ENCODE measurements around the gene LHX4.

Gene LHX4

GRCh38 chr1:180229483-180230415 is at the start of gene LHX4:
LHX4 (plus strand) TSS chr1:180230264; CDS start chr1:180230530, 266 bp downstream.
- no peak for DNase-seq

DNA sequence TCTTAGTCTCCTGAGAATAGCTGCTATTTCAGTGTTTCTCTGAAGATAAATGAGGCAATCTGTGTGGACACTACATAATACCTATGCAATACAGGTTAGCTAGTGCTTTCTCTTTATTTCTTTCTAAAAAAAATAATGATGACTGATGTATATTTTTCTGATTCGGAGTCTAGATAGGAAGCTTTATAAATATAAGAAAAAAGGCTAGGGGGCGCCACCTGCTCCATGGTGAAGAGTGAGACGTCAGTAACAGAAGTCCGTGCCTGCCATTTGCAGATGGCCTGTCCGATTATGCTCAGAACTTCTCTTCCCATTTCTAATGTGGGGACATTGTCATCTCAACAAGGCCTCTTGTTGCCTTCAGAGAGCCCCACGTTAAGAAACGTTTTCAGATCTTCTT is 49.0 kb upstream of the LHX4 start:
- no peak for DNase-seq

- DNase-seq, result no peak
Observed at GRCh38 chr1:180181996-180182642, 47.9 kb upstream of the LHX4 start.

DNA sequence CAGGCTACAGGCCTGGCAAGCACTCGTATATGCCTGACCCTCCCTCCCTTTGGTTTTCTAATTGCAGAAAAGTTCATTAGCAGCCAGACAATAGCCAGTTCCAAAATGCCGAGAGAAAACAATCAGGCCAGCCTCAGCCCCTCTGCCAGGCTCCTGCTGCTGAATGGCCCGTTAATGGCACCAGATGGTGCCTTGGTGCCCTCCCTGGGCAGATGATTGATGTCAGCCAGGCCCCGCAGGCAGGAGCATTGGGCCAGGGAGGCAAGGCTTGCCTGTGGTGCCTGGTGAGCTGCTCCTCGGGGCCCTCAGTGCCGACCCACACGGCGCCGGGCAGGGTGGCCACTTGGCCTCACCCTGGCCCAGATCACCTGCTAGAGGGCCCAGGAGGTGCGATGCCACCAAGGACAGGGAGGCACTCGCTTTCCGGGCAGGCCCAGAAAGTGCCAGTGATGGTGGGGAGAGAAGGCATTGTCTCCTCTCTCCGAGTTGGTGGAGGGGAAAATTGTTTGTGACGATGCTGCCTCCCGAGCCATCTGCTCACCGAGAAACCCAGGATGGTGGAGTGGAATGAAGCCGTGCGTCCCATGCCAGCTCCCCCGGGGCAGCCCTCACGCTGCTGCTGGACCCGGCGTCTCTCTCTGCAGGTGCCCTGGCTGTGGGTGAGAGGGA is 47.3 kb upstream of the LHX4 start:
- no peak for DNase-seq

GRCh38 chr1:180183426-180183825 is 46.6 kb upstream of the LHX4 start:
- no peak for DNase-seq

DNA sequence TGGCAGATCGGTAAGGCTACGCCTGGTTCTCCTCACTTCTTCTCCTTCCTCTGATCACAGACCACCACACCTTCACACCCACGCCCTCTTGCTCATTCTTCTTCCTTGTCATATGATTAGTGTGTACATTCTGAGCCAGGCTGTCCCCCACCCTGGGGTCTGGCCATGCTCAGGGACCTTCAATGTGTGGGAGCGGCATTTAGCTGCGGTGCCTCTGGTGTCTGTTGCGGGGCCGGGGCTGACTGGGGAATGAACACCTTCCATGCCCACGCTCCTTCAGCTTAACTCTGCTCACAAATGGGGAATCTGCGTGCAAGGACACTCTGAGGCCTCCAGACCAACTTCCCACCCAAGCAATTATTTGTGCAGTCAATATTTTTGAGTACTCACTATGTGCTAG is 46.0 kb upstream of the LHX4 start:
- DNase-seq, result no peak

- DNase-seq, result no peak
Observed at GRCh38 chr1:180185281-180185680, 44.8 kb upstream of the LHX4 start.

- DNase-seq, result no peak
Observed at GRCh38 chr1:180185971-180186645, 44.0 kb upstream of the LHX4 start.

DNA sequence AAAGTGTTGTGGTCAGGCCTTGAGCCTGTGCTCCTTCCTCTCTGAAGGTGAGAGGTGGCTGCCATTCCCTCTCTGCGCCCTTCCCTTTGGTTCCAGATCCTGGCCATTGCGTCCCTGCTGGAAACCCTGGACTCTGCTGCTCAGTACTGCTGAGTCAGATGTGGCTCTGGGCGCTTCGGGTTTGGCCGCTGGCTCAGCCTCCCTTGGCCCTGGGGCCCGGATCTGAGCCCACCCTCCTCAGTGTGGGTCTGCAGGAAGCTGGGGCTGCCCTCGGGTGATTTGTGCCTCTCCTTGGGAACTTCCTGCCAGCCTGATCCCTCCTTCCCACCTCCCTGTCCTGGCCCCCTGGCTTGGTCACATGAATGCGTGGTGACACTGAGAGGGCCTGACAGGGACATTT is 43.2 kb upstream of the LHX4 start:
- no peak for DNase-seq

DNA sequence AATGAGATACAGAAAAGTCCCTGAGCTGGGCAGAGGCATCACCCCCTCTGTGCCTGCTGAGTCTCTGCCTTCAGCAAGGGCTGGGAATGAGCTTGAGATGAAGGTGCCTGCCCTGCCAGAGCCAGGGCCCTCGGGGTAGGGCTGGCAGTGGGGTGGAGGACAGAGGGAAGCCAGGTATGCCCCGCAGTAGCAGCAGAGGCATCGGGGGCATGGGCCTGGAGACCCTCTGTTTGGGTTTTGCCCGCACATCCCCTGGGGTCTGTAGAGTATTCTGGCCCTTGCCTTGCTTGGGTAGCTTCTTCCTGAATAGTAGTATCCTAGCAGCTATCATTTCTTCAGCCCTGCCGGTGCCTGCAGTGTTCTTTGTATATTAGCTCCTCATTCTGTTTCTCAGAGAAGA is 42.4 kb upstream of the LHX4 start:
- DNase-seq, result no peak

DNA sequence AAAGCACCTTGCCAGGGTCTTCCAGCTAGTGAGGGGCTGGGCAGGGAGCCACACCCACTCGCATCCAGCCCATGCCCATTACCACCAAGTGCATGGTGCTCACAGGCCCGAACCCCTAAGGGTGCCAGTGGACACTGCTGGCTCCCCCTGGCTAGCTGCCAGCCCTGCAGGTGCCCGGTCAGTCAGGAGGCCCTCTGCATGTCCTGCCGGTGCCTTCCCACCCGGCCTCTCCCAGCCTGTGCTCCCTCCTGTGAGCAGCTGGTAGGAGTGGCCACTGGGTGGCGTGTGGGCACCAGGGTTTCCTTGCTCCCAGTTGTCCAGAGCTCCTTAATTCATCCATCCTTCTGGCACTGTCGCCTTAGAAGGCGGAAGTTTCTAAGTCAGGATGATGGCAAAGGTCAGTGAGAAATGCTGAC is 42.0 kb upstream of the LHX4 start:
- no peak for DNase-seq

DNA sequence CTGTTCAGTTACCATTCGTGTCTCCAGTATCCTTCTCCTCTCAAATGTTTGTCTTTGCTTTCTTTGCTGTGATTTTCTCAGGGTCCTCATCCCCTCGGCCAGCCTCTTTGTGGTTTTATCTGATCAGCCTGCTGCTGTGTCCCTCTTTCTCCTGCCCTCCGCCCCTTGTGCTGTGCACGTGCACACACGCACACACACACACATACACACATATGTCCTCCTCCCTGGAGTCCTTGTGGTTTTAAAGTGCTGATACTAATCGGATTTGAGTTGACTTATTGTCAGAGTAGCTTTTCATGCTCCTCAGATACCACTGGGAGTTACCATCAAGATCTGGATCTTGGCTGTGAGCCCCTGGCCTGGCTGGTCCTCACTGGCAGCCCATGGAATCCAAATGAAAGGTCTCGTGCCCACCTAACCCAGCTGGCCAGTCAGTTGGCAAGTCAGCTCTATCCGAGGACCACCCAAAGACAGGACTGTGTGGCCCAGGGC is 41.3 kb upstream of the LHX4 start:
- DNase-seq, result no peak

GRCh38 chr1:180190091-180190490 is 40.0 kb upstream of the LHX4 start:
- DNase-seq, result no peak

DNA sequence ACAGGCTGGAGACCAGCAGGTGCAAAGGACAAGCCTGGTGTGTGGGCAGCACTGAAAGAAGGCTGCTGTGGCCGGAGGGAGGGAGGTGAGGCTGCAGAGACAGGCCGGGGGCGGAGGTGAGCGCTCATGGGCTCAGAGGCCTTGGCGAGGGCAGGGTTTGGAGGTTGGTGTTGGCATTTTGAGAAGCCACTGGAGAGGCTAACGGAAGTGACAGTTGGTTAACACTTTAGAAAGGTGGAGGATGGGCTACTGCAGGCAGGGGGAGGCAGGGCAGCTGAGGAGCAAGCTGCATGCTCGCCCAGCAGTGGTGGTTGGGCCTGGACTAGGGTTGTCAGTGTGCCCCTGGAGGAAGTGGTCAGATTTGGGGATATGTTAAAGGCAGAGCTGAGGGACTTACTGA is 37.9 kb upstream of the LHX4 start:
- peak; percentile 40 for DNase-seq

DNA sequence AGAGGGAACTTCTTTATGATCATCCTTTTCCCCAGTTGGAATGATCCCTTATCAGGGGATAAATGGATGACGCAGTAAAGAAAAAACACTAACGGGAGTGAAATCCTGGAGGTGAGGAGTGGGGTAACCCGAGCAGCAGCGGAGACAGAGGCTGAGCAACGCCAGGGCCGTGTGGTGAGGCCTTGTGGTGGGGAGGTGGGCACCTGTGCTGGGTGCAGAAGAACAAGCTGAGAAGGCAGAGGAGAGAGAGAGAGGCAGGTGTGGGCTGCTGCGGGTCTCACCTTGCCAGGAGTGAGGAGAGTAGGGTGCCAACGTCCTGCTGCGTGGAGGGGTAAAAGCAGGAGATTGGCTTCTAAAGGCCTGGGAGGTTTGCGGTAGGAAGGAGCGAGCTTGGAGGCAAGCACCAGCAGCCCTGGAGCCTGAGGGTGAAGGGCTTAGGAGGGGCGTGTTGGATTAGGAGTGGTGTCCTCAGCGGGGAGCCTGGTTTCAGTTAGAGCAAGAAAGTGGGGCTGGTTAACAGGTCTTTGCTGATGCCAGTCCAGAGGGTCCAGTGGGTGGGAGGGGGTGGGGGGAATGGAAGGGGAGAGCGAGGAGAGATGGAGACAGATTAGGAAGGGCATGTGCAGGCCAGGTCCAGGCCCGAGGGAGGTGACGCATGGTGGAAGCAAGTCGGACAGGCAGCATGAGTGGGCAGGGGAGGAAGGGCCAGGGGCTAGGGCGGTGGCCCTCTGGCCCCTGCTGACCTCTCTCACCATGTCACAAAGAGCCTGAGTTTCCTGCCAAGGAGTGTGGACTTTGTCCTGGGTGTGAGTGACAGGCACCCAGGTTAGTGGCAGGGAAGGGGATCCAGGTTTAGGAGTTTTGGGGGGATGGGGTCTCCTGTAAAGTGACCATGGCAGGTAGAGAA is 36.7 kb upstream of the LHX4 start:
- DNase-seq, result no peak

- DNase-seq, result no peak
Observed at GRCh38 chr1:180194048-180194425, 36.0 kb upstream of the LHX4 start.

- no peak for DNase-seq
Observed at GRCh38 chr1:180194546-180195207, 35.4 kb upstream of the LHX4 start.

GRCh38 chr1:180195401-180195800 is 34.7 kb upstream of the LHX4 start:
- no peak for DNase-seq

DNA sequence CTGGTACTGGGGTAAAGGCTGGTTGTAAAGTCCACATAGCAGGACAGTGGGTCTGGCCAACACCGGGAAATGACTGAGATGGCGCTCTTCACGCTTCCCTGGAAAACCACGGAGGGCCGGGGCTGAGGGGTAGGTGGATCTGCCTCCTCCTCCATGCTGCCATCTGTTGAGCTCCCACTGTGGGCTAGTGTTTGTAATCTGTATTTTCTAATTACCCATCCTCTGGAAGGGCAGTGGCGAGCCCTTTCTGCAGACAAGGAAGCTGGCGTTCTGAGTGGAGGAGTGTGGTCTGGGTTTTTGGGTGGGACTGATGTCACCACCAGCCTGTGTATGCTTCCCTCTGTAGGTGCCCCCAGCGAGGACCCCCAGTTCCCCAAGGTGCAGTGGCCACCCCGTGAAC is 34.1 kb upstream of the LHX4 start:
- no peak for DNase-seq

GRCh38 chr1:180196436-180197003 is 33.5 kb upstream of the LHX4 start:
- DNase-seq, result no peak

GRCh38 chr1:180197231-180197630 is 32.8 kb upstream of the LHX4 start:
- DNase-seq, result no peak
